NCI-H774 (cell line): ENCODE data around the gene CST1.
"Not testable (repeated sequence)": the region's sequence is repeated elsewhere in the genome, so short reads cannot be mapped to it uniquely, and the experiment has no call there.

Experiments used
- DNase-seq: peaks from one replicate; lab custom pipeline; 2025; lab: John Stamatoyannopoulos, UW

The CST1 gene, protein sequence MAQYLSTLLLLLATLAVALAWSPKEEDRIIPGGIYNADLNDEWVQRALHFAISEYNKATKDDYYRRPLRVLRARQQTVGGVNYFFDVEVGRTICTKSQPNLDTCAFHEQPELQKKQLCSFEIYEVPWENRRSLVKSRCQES

DNA sequence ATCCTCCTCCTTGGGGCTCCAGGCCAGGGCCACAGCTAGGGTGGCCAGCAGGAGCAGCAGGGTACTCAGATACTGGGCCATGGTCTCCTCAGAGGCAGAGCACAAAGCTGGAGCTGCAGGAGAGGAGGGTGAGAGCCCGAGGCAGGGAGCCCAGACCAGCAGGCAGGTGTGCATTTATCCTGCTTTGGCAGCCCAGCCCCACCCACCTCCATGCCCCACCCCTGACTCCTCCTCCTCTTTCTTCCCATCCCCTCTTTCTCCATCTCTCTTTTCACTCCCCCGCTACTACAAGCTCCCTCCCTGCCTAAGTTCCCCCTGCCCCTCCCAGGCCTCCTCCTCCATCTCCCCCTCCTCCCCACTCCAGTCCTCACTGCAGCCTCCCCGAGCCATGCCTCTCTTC lies at the start of gene CST1:
TSS of gene CST1 (minus strand) at position 150 of the 400 bp plus-strand sequence. CDS start at position 81, 69 bp downstream.
- not testable (repeated sequence) for DNase-seq

DNA sequence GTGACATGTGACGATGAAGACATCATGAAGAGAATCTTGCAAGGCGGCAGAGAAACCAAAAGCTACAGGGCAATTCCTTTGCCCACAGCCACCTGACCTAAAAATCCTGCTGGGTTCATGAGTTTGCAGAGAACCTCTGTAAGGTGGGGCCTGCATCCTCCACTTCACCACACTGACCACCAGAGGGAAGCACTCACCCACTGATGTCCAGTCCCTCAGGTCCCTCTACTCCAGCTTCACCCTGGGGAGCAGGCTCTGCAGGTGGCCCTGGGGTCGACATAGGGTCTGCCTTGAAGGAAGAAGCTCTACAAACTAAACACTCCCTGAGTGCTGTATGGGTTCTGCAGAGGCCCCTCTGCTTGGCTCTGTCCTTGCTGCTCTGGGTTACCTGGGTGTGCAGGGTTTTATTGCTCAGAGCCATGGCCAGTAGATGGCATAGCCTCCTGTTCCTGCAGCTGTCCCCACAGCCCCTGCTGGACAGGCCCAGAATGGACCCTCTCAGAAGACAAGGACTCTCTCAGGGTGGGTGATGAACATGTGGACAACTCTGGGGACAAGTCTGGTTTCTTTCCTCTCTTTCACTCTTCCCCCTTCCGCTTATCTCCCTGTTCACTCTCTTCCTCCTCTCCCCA lies 48.6 kb upstream of the CST1 start:
- not testable (repeated sequence) for DNase-seq

DNA sequence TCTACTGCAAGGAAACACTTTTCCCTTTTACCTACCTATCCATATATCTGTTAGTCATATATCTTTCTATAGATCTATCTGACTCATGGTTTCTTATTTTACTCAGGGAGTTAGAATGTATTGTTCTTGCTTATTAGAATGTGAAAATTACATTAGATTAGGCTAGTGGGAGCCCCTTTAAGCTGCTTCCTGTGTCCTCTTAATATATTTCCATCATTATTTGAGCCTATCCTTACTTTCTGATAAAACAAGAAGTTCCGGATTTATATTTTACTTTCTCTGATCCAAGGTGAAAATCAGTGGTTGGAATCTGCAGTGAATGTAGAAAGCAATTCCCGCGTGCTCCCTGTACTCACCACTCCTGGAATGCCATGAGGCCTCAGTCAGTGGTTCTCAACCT lies 44.8 kb upstream of the CST1 start:
- DNase-seq, result no peak

DNA sequence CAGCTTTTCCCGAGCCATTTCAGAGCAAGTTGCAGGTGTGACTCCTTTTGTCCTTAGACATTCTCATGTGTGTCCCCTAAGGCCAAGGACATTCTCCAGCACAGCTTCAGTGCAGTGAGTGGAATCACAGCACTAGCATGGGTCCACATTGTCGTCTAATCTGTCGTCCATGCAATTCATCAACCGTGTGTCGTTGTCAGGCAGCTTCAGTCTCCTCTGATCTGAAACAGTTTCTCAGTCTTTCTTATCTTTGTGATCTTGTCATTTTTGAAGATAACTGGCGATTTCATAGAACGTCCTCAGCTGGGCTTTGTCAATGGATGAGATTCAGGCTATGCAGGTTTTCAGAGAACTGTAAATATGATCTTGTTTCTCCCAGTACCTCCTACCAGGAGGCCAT lies 44.1 kb upstream of the CST1 start:
- DNase-seq, result no peak

DNA sequence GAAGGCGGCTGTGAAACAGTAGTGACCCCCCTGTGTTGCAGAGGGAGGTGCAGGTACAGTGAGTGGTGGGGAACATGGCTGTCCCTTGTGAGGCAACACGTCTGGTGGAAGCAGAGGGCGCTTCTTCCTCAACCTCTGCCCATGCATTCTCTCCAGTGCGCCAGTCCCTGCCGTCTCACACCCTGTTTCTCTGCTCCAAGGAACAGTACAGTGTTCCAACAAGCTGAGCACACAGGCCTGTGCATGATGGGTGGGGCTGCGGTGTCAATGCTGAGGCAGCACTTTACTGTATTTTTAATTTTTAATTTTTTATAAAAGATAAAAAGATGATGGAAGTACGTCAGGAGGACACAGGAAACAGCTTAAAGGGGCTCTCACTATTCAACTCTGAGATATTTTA lies 43.3 kb upstream of the CST1 start:
- DNase-seq, result no peak

DNA sequence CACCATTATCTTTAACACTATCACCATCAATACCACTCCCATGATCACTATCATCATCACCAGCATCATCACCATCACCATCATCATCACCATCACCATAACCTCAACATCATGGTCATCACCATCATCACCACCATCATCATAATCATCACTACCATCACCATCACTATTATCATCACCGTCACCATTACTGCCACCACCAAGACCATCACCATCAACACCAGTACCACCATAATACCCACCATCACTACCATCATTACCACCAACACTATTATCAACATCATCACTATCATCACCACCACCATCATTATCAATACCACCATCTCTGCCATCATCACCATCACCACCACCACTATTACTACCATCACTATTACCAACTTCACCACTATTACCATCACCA lies 32.7 kb upstream of the CST1 start:
- no peak for DNase-seq

DNA sequence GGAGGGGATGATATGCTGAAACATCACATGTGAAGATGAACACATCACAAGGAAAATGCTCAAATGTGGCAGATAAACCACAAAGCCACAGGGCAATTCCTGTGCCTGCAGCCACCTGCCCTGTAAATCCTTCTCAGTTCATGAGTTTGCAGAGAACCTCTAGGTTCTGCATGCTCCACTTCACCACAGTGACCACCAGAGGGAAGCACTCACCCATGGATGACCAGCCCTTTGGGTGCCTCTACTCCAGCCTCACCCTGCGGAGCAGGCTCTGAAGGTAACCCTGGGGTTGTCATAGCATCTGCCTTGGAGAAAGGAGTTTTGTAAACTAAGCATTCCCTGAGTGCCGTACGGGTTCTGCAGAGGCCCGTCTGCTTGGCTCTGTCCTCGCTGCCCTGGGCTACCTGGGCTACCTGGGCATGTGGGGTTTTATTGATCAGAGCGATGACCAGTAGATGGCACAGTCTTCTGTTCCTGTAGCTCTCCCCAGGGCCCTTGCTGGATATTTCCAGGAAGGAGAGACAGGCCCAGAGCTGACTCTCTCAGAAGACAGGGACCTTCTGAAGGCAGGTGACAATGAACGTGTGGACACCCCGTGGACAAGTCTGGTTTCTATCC lies 31.7 kb upstream of the CST1 start:
- DNase-seq, result peak; percentile 2

DNA sequence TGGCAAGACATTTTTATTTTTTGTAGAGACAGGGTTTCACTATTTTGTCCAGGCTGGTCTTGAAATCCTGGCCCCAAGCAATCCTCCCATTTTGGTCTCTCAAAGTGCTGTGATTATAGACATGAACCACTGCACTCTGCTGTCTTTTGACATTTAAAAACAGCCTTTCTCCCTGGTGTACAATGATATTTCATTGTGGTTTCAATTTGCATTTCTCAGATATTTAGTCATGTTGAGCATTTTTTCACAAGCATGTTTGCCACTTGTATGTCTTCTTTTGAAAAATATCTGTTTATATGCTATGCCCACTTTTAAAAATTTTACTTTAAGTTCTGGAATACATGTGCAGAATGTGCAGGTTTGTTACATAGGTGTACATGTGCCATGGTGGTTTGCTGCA lies 27.9 kb upstream of the CST1 start:
- not testable (repeated sequence) for DNase-seq

DNA sequence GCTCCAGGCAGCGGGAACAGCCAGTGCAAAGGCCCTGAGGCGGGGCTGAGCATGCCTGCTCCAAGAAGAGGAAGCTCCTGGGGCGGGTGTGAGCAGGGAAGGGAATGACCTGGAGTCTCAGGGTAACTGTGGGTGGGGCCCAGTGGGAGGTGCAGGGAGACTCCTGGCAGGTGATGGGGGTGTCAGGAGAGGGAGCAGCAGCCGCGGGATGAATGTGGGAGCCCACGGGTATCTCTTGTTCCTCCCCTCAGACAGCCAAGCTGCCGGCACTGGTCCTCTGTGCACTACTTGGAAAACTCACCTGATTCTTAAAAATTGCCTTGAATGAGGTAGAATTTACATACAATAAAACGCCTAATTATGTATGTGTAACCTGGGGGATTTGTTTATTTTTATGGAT lies 26.6 kb upstream of the CST1 start:
- DNase-seq, result not testable (repeated sequence)

DNA sequence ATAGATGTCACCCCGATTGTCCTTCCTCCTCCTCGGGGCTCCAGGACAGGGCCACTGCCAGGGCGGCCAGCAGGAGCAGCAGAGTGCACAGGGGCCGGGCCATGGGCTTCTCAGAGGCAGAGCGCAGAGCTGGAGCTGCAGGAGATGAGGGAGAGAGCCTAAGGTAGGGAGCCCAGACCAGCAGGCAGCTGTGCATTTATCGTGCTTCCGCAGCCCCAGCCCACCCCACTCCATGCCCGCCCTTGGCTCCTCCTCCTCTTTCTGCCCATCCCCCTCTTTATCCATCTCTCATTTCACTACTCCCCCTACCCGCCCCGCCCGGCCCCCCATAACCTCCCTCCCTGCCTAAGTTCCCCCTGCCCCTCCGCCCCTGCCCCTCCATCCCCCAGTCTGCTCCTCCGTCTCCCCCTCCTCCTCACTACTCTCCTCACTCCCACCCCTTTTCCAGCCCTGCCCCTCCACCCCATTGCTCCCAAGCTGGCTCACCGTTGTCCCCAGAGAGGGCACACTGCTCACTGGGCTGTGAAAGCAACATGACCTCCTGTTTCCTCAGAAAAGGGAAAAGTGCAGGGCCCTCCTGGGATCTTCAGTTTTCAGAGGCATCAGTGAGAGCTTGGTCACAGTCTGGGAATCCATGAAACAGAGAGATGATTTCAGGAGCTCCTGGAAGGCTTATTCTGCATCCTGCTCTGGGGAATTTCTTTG lies 25.5 kb upstream of the CST1 start:
- no peak for DNase-seq

DNA sequence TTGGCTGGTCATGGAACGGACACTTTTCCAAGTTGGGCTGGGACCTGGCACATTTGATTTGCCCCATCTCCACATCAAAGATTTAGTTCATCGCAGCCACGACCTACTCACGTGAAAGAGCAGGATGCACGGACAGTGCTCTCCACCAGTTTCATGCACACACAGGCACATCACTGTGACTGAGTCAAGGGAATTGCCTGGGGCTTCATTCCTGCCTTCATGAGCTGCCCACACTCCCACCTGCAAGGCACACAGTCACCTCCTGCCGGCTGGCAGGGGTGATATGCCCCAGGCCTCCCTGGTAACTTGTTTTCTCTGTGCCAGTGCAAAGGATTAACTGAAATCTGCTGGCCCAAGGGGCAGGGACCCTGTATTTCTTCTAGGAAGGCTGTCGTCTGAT lies 23.3 kb upstream of the CST1 start:
- no peak for DNase-seq

DNA sequence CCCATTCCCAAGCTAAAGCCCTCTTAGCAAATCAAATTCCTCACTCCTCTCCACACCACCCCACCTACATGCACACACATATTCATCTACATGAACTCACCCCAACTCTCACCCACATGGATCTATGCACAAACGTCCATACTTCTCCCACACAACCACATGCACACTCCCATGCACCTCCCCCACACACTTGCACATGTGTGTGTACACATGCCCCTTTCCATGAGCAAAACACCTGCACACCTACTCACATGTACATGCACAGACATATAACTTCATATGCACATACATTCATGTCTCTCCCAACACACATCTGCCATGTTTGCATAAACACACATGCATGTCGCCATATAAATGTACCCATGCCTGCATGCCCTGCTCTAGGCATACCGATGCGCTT lies 22.8 kb upstream of the CST1 start:
- DNase-seq, result no peak

DNA sequence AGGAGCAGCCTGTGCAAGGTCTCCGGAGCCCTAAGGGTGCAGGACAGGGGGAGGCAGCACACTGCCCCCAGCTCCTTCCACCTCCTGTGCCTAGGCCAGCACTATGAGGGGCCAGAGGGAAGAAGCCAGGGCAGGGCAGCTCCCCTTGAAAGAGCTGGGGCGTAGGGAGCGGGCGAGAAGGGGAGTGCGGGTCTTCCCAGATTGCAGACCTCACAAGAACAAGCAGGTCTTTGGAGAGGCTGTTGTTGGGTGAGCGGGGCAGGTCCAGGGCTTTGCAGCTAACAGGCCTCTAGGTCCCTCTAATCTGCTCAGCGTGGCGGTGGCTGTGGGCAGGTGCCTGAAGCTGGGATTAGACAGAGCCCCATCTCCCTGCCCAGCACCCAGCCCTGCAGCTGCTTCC lies 22.4 kb upstream of the CST1 start:
- no peak for DNase-seq

DNA sequence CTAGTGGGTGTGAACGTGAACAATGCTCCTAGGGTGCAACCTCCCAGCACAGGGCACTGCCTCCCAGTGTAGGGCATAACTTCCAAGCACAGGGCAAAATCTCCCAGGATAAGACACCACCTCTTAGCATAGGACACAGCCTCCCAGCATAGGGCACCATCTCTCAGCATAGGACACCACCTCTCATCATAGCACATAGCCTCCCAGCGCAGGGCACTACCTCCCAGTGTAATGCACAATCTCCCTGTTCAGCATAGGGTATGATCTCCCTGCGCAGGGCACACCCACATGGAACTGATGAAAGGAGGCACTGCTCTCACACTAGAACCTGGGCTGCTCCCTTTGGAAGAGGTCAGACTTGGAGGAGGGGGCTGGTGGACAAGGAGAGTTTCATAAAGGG lies 21.3 kb upstream of the CST1 start:
- no peak for DNase-seq

DNA sequence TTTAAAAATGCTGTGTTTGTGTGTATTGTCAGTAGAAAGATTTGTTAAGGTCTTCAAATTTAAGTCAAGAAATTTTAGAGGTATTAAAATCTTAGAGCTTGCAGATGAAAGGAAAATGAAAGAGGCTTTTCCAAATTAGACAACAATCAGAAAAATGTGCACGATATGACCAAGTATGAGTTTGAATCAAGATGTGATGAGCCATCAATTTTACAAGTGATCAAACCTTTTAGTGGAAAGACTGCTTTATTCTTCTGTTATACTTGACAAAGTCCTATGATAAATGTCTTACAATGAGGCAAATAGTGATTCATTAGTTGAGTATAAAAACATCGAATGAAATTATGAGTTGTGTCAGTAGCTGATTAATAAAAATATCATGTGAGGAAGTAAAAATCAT lies 19.6 kb upstream of the CST1 start:
- DNase-seq, result no peak

DNA sequence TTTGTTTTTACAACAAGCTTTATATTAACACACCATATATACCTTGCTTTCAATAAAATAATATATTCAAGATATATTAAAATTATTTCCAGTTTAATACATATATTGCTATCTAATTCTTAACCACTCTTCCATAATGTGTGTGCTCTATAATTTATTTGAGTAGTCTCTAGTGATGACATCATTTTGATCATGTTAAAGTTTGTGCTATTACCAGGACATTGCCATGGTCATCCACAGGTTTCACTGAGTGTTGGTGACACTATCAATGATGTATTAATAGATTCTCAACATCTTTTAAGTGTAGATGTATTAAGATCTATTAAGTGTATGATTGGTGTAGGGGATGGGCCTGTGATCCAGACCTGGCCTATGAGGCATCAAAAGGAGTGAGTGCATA lies 17.8 kb upstream of the CST1 start:
- DNase-seq, result not testable (repeated sequence)

DNA sequence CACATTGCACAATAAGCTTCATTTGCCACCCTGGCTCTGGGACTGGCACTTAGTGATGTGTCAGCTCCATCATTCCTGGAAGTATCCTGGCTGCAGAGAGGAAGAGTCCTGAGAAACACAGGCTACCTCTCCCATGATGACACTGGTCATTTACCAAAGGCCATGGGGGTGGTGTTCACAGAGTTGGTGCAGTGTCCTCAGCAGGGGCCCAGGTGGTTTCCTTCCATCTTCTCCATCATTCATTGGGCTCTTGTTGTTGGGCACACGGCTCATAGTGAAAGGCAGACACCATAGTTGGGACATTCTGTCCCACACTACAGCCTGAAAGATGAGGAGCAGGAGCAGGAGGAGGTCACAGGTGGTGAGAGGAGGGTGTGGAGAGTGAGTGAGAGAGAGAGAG lies 15.8 kb upstream of the CST1 start:
- no peak for DNase-seq

DNA sequence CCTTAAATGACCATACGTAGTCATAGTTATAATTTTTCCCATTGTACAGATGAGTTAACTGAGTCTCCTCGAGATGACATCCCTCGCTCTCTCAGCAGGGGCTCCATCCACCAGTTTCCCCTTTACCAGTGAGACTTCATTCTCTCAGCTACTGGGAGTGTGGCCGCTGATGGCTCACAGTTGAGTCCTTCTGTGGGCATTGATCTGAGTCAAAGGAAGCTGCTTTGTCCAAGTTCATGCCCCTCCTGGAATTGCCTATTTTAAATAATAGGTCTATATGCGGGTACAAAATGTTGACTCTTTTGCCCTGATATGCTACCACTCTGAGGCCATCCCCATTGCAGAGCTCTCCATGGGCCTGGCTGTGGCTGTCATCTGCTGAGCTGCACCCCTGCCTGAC lies 14.8 kb upstream of the CST1 start:
- no peak for DNase-seq

DNA sequence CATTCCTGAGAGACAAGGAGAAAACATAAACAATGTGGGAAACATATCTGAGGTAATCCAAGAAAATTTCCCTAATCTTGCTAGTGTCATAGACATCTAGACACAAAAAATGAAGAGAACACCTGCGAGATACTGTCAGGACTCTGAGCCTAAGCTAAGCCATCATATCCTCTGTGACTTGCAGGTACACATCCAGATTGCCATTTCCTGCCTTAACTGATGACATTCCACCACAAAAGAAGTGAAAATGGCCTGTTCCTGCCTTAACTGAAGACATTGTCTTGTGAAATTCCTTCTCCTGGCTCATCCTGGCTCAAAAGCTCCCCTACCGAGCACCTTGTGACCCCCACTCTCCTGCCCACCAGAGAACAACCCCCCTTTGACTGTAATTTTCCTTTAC lies 13.9 kb upstream of the CST1 start:
- not testable (repeated sequence) for DNase-seq

DNA sequence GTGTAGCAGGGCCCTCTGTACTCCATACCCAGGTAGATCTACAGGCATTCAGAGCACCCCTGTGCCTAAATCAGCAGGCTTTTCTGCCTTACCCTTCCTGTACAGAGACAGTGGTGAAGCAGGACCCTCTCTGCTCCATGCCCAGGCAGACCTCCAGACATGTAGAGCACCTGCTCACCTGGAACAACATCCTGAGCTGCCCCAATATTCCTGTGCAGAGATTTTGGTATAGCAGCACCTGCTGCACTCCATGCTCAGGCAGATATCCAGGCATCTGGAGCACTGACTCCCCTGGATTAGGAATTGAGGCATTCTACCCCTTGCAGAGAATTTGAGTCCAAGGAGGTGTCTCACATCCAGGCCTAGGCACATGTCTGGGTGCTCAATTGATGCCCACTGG lies 12.6 kb upstream of the CST1 start:
- no peak for DNase-seq

DNA sequence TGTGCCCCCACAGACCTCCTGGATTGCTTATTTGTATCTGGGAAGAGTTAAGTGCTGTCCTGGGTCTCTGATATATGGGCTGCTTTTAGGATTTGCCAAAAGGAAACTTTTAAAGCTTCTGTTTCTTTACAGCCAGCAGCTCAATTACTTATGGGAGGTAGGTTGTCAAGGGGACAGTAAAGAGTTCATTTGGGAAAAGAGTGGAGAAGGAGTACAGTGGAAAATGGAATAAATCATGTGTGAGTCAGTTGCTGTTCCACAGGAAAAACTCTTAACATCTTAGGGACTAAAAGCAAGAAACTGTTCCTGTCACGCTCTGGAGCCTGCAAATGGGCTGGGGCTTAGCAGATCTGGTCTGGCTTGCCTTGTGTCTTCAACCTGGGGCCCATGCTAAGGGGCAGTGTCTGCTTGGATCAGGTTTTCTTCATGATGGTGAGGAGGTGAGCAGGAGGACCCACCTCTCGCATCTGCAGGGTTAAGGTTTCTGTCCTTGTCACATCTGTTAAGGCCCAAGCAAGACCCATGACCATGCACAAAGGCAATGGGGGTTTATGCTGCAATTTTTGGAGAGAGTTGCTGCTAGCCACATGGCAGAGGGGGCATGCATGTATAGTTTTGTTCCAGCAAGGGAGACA lies 8.7 kb upstream of the CST1 start:
- no peak for DNase-seq

DNA sequence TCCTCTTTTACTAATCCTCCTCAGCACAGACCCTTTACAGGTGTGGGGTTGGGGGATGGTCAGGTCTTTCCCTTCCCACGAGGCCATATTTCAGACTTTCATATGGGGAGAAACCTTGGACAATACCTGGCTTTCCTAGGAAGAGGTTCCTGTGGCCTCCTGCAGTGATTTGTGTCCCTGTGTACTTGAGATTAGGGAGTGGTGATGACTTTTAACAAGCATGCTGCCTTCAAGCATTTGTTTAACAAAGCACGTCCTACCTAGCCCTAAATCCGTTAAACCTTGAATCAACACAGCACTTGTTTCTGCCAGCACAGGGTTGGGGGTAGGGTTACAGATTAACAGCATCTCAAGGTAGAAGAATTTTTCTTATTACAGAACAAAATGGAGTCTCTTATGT lies 6.1 kb upstream of the CST1 start:
- DNase-seq, result not testable (repeated sequence)

DNA sequence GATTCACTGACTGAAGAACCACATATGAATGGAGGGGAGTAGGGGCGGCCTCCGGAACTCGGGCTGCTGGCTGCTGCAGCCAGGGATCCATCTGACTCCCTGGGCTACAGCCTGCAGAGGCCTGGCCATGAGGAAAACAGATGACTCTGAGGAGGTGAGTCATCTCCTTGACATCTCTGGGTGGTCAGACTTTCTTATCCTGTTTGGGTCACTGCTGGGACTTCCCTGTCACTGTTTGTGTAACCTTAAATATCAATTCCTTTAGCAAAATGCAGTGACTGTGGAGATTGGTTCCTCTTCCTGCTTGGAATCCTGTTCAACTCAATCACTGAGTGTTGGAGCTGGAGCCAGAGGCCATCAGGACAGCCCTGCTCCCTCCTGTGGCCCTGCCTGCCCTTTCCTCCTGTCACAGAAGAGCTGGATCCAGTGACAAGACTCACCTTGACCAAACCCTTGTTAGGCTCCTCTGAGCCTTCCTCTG lies 4.4 kb upstream of the CST1 start:
- not testable (repeated sequence) for DNase-seq
